ENCODE data around the gene CAPN2.

CAPN2 gene

DNA sequence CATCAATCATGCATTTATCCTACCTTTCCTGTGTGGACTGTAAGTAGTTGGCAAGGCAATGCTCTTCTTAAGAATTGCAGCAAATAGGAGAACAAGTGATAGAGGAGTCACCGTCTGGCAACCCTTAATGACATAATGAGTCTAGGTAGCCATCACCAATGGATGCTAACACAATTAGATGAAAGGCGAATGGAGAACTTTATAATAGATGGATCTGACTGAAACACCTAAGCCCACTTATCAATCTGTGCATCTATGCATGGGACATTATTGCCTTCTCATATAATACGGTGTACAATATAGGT, 27.9 kb upstream of the CAPN2 start:
- H3K9me3 Mint-ChIP-seq, result peaks cover 2% of the 10 kb centered on the region
- no peak overlapping the region for H3K4me3 Mint-ChIP-seq
- H3K4me1 Mint-ChIP-seq, result peaks cover 5% of the 10 kb centered on the region
- ATAC-seq (ENCODE audit: low read depth), result no peak
- peaks cover 3% of the 10 kb centered on the region for H3K36me3 Mint-ChIP-seq
- H3K27ac Mint-ChIP-seq, result no peak overlapping the region
- peaks cover 17% of the 10 kb centered on the region for H3K27me3 Mint-ChIP-seq
- DNase-seq (ENCODE audit: low spot score in 2 of 2), result no peak

GRCh38 chr1:223691121-223691520, 21.2 kb upstream of the CAPN2 start:
- H3K4me1 Mint-ChIP-seq, result no peaks in the 10 kb centered on the region
- no peak overlapping the region for H3K4me3 Mint-ChIP-seq
- ATAC-seq (ENCODE audit: low read depth) (no peak), DNase-seq (ENCODE audit: low spot score in 2 of 2) (no peak)
- peaks cover 6% of the 10 kb centered on the region for H3K27me3 Mint-ChIP-seq
- H3K9me3 Mint-ChIP-seq, result peaks cover 2% of the 10 kb centered on the region
- peaks cover 3% of the 10 kb centered on the region for H3K36me3 Mint-ChIP-seq
- H3K27ac Mint-ChIP-seq, result no peak overlapping the region

DNA sequence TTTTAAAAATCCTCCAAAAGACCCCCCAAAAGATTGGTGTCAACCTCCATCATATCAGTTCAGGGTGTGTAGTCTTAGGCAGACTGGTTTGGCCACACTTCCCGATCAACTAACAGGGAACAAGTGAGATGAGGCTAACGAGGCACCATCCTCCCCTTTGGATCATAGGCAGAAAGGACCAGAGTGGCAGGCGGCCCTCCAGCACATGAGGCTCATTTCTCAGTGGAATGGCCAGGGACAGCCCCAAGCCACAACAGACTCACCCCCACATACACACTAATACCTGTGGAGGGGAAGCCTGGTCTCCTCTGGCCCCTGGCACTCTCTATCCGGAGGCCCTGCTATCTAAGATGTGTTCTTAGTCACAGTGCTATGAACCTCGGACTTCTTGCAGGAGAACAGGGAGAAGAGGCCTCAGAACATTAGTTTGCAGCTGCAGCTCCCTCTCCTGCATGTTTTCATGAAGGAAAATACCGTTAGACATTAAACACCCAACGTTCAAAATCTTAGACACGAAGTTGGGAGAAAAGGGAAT, 17.3 kb upstream of the CAPN2 start:
- Mint-ChIP-seq H3K4me1 (peaks cover 4% of the 10 kb centered on the region), H3K36me3 (no peaks in the 10 kb centered on the region), H3K27ac (no peak overlapping the region), H3K9me3 (no peaks in the 10 kb centered on the region), H3K4me3 (no peak overlapping the region), H3K27me3 (peaks cover 7% of the 10 kb centered on the region)
- ATAC-seq (ENCODE audit: low read depth) (no peak), DNase-seq (ENCODE audit: low spot score in 2 of 2) (no peak)

GRCh38 chr1:223695941-223696340, 16.4 kb upstream of the CAPN2 start:
- Mint-ChIP-seq H3K9me3 (no peaks in the 10 kb centered on the region), H3K4me1 (peaks cover 4% of the 10 kb centered on the region), H3K4me3 (no peak overlapping the region), H3K27me3 (peaks cover 7% of the 10 kb centered on the region), H3K36me3 (no peaks in the 10 kb centered on the region), H3K27ac (no peak overlapping the region)
- no peak for DNase-seq (ENCODE audit: low spot score in 2 of 2)
- ATAC-seq (ENCODE audit: low read depth), result no peak

DNA sequence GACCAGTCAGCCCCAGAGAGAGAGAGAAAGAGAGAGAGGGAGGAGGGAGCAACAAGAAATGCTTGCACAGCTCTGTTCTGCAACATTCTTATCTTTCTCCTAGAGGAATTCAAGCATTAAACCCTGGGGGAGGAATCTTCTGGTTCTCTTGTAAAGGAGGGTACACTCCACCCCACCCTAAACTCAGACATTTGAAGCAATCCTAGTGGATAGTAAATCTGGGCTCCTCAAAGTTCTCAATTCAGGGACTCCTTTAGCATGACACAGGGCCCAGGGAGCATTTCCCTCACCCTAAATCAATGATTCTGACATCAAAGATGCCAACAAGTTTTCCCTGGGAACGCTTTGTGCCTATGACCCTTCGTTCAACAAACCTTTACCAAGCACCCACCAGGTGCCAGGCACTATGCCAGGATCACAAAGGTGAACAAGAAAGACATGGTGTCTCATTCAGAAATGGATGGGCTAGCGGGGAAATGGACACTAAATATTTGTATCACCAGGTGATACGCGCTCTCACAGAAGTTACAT, 11.9 kb upstream of the CAPN2 start:
- Mint-ChIP-seq H3K27me3 (peaks cover 8% of the 10 kb centered on the region), H3K4me1 (peaks cover 13% of the 10 kb centered on the region), H3K9me3 (no peaks in the 10 kb centered on the region), H3K27ac (no peak overlapping the region), H3K36me3 (no peaks in the 10 kb centered on the region), H3K4me3 (no peak overlapping the region)
- ATAC-seq (ENCODE audit: low read depth) (no peak), DNase-seq (ENCODE audit: low spot score in 2 of 2) (no peak)

DNA sequence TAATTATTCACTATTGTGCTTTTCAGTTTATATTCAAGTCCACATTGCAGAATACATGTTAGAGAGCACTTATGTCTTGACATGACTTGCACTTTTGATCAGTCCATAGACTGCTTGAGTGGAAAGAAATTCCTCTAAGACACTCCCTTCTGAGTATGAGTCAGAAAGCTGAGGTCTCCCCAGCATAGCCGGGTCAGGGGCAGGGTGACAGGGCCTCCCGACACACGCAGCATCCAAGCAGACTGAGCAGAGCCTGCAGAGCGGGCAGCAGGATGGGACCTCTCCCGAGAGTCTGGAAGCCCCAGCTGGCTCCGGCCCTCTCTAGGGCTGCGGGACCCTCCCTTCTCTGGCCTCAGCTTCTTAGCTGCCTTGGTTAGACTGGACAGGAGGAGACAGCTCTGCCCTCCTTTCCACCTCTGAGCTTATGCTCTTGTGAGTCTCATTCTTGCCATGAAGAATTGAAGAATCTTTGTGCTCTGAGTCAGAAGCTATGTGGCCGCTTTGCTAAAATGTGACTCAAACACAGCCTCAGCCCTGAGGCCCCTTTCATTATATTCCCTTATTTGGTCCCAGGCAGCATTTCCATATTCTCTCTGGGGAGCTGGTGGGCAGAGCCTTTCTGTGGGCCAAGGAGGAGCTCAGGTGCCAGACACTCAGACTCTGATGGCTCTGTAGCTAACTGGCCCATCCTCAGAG, 11.2 kb upstream of the CAPN2 start:
- no peak overlapping the region for H3K4me3 Mint-ChIP-seq
- H3K4me1 Mint-ChIP-seq, result peaks cover 14% of the 10 kb centered on the region
- peaks cover 8% of the 10 kb centered on the region for H3K27me3 Mint-ChIP-seq
- no peak overlapping the region for H3K27ac Mint-ChIP-seq
- no peaks in the 10 kb centered on the region for H3K9me3 Mint-ChIP-seq
- ATAC-seq (ENCODE audit: low read depth), result no peak
- no peak for DNase-seq (ENCODE audit: low spot score in 2 of 2)
- no peaks in the 10 kb centered on the region for H3K36me3 Mint-ChIP-seq

DNA sequence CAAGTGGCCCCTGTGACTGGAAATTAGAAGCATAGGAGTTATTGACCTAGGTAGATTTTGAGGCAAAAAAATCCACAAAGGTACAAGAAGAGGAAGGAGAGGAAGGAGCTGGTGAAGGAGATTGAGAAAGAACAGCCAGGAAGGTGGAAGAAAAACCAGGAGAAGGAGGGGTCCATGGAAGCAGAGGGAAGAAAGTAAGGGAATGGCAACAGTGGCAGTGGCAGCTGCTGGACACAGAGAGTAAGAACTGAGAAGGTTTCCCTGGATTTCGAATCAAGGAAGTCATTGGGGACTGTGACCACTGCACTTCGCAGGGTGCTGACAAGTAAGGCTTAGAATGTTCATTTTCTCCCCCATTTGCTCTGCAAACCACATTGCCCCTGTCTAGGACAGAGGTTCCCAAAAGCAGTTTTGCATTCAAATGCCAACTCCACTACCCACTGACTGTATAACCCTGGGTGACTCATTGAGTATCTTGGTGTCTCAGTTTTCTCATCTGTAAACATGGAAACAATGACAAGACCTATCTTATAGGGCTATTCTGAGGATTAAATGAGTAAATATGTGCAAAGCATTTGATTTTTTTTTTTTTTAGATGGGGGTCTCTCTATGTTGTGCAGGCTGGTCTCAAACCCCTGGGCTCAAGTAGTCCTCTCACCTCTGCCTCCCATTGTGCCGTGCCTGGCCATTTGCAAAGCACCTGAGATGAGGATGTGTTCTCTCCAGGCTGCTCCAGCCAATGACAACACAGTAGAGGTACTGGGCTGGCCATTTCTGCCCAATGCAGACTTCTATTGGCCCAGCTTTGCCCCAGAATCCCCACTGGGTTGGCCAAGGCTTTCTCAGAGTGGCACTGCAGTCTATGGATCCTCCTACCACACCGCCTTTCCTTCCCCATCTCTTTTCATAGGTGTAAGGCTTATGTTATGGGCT, 9.3 kb upstream of the CAPN2 start:
- Mint-ChIP-seq H3K4me1 (peaks cover 15% of the 10 kb centered on the region), H3K9me3 (no peaks in the 10 kb centered on the region), H3K36me3 (no peaks in the 10 kb centered on the region), H3K27ac (no peak overlapping the region), H3K27me3 (peaks cover 8% of the 10 kb centered on the region), H3K4me3 (no peak overlapping the region)
- DNase-seq (ENCODE audit: low spot score in 2 of 2), result no peak
- no peak for ATAC-seq (ENCODE audit: low read depth)

- ATAC-seq (ENCODE audit: low read depth), result no peak
- Mint-ChIP-seq H3K27me3 (peaks cover 8% of the 10 kb centered on the region), H3K9me3 (no peaks in the 10 kb centered on the region), H3K27ac (no peak overlapping the region), H3K4me1 (peaks cover 15% of the 10 kb centered on the region), H3K4me3 (no peak overlapping the region), H3K36me3 (no peaks in the 10 kb centered on the region)
- DNase-seq (ENCODE audit: low spot score in 2 of 2), result no peak
These were observed 8.7 kb upstream of the CAPN2 start for GRCh38 chr1:223703668-223704013.

- H3K27ac Mint-ChIP-seq, result no peak overlapping the region
- ATAC-seq (ENCODE audit: low read depth) (no peak), DNase-seq (ENCODE audit: low spot score in 2 of 2) (no peak)
These were observed 7.1 kb upstream of the CAPN2 start for GRCh38 chr1:223704921-223705878.

GRCh38 chr1:223706077-223706973, 6.0 kb upstream of the CAPN2 start:
- H3K36me3 Mint-ChIP-seq, result no peaks in the 10 kb centered on the region
- ATAC-seq (ENCODE audit: low read depth) (no peak), DNase-seq (ENCODE audit: low spot score in 2 of 2) (no peak)
- H3K27ac Mint-ChIP-seq, result no peak overlapping the region
- H3K27me3 Mint-ChIP-seq, result peaks cover 1% of the 10 kb centered on the region
- no peak overlapping the region for H3K4me3 Mint-ChIP-seq
- H3K4me1 Mint-ChIP-seq, result peaks cover 18% of the 10 kb centered on the region
- H3K9me3 Mint-ChIP-seq, result no peaks in the 10 kb centered on the region

More at GRCh38 chr1:223704921-223705878, 7.1 kb upstream of the CAPN2 start:
- Mint-ChIP-seq H3K9me3 (no peaks in the 10 kb centered on the region), H3K36me3 (no peaks in the 10 kb centered on the region), H3K27me3 (peaks cover 2% of the 10 kb centered on the region), H3K4me1 (peaks cover 15% of the 10 kb centered on the region), H3K4me3 (no peak overlapping the region)

GRCh38 chr1:223707256-223708000, 4.9 kb upstream of the CAPN2 start:
- Mint-ChIP-seq H3K9me3 (no peaks in the 10 kb centered on the region), H3K27me3 (no peaks in the 10 kb centered on the region), H3K4me3 (no peak overlapping the region), H3K4me1 (peaks cover 21% of the 10 kb centered on the region), H3K27ac (no peak overlapping the region), H3K36me3 (no peaks in the 10 kb centered on the region)
- DNase-seq (ENCODE audit: low spot score in 2 of 2) (no peak), ATAC-seq (ENCODE audit: low read depth) (peak; percentile 17)

DNA sequence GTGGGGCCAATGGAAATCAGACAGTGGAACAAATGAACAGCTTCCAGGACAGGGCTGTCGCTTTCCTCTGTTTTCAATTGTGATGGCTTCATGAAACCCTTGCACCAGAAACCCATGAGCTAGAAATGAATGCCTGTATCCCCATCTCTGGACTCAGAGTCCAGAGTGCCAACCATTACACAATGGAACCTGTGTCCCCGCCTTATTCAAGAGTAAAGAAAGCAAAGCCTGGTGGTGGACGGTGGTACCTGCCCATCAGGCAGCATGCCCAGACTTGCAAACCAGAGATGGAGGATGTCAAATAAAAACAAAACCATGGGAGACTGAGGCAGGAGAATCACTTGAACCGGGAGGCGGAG, 4.4 kb upstream of the CAPN2 start:
- no peak for ATAC-seq (ENCODE audit: low read depth)
- H3K4me3 Mint-ChIP-seq, result no peak overlapping the region
- no peak for DNase-seq (ENCODE audit: low spot score in 2 of 2)
- H3K36me3 Mint-ChIP-seq, result no peaks in the 10 kb centered on the region
- H3K27ac Mint-ChIP-seq, result no peak overlapping the region
- H3K27me3 Mint-ChIP-seq, result no peaks in the 10 kb centered on the region
- no peaks in the 10 kb centered on the region for H3K9me3 Mint-ChIP-seq
- peaks cover 22% of the 10 kb centered on the region for H3K4me1 Mint-ChIP-seq

Measured in memory B cell (primary cell).